Regular cardiac myocyte (primary cell): Measurements from ENCODE around the gene NCBP2L. TPM values are rescaled to one million over a fixed set of nuclear protein-coding genes. Genes with fewer than 3 reads are reported as not detected.

ENCODE experiments used
- total RNA-seq: library from RNA; depleted of rRNA; stranded (reverse); fragments of >200 nt; gene quantifications from 2 replicates; pipeline ENCODE4 v1.2.3, GENCODE V29; 2014

Gene NCBP2L
- not detected in 2 replicates for total RNA-seq

DNA sequence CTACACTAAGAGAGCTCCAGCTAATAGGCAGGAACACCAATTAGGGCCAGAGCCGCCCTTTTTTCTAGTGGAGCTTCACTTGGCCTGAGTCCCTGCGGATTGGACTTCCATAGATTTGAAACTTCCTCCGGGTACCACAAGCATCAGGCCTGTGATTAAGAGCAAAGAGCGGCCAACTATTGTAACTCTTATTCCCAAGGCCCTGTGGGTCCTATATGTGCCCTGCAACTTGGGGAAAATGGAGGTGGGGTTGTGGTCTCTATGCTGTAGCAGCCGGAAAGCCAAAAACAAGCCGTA is at the start of gene NCBP2L:
Gene NCBP2L (plus strand): TSS at position 198 of the 297 bp plus-strand sequence. CDS start 16,488 bp downstream, outside the sequence.

DNA sequence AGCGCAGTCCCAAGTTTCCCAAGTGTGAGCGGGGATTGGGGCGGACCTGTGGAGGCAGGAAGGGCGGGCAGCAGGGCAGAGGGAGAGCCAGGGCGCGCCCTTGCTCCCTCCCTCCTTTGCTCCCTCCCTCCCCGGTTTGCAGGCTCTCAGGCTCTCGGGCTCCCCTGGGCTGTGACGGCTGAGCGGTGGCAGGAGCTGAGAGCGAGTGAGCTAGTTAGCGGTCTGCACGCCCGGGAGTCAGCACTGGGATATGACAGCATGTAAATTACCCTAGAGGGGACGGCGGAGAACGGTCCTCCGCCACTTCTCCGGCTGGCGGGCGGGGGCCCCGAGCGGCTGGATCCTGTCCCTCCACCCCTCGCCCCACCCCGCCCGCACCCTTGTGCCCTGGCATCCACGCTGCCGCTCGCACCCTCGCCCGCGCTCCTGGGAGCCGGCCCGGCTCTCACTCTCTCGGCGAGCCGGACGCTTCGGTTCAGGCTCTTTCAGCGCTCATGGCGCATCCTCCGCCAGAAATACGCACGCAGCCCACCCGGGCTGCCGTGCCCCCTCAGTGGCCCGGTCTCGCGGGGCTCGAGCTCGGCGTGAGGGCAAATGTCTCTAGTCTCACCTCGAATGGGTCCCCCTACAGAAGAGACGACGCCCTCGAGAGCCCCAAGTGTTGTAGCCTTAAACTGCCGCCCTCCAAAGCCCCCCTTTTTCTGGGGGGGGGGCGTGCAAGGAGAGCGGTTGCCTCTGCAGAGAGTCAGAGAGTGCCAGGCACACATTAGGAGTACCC is 1.6 kb upstream of the NCBP2L start, which contains the start of gene TSC22D3:
Gene TSC22D3 (minus strand): TSS at position 54 of the 778 bp plus-strand sequence. CDS start 368 bp downstream, outside the sequence.

GRCh38 chrX:107825698-107826237 is 48.2 kb downstream of the NCBP2L start, which contains the start of gene MID2:
Gene MID2 (plus strand): TSS chrX:107825866. CDS start chrX:107826427, 561 bp downstream.

Other genes with a start within 250 kb of the NCBP2L start
- gene PRPS1, start 149.2 kb upstream of the NCBP2L start, total RNA-seq: 31.0 and 41.6 TPM in 2 replicates
- gene TSC22D3, start 1.9 kb upstream of the NCBP2L start, total RNA-seq: 15.9 and 27.9 TPM in 2 replicates
- gene MID2, start 48.1 kb downstream of the NCBP2L start, total RNA-seq: 7.7 and 22.3 TPM in 2 replicates
- gene TEX13B, start 204.6 kb downstream of the NCBP2L start, total RNA-seq: not detected in 2 replicates